Caki2 (cell line): ENCODE measurements around the gene SMAD6. TPM values are rescaled to one million over a fixed set of nuclear protein-coding genes. Genes with fewer than 3 reads are reported as not detected.

Experiments used
- DNase-seq: peaks from one replicate; pipeline ENCODE4 v3.0.0-alpha.2; 2015; ENCODE audit warnings: low read depth
- in situ Hi-C: cut with HindIII; loops from 2 replicates; pipeline ENCODE4 v1.10.0; 2016; ENCODE audit warnings: low sequenced_read_pairs, low pct_unique_long_range_greater_than_20kb, mixed read lengths
- total RNA-seq: library from RNA; depleted of rRNA; stranded (reverse); fragments of >200 nt; shearing (Covaris generic); gene quantifications from 2 replicates; pipeline ENCODE4 v1.2.3, GENCODE V29; 2014; ENCODE audit warnings: low replicate concordance

The SMAD6 gene
- total RNA-seq, 1 experiment from 2014 or later, result 64.5 TPM

DNA sequence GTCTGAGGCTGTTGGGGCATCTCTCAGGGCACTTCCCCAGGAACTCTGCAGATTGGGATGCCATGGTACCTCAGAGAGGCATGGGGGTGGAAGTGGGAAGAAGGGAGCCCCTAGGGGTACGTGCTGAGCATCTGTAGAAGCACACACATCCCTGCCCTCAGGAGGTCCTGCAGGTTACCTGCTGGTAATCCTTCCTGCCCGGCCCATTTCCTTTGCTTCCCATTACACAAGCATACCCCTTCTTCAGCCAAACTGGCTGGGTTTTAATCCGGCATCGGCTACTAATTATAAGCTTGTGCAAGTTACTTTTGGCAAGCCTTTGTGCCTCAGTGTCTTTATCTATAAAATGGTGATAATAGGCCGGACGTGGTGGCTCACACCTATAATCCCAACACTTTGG, 3.1 kb upstream of the SMAD6 start:
- no peak for DNase-seq
- in situ Hi-C loops, result no loop called here

DNA sequence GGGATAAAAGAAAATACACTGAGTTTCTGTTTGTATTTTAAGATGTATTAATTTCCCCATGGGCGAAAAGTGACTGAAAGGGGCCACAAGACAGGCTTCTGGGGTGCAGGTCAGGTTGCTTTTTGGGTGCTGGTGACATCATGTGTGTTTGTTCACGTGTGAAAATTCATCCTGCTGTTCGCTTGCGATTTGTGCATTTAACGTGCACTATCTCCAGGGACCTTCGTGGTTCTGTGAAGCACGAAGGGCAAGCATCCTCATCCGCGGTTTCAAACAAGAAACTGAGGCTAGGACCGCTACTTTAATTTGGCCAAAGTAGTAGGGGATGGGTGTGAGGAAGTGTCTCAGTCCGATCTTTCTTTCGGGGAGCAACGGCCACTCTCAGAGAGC, 1.6 kb upstream of the SMAD6 start:
- no peak for DNase-seq
- in situ Hi-C loops, result no loop called here

DNA sequence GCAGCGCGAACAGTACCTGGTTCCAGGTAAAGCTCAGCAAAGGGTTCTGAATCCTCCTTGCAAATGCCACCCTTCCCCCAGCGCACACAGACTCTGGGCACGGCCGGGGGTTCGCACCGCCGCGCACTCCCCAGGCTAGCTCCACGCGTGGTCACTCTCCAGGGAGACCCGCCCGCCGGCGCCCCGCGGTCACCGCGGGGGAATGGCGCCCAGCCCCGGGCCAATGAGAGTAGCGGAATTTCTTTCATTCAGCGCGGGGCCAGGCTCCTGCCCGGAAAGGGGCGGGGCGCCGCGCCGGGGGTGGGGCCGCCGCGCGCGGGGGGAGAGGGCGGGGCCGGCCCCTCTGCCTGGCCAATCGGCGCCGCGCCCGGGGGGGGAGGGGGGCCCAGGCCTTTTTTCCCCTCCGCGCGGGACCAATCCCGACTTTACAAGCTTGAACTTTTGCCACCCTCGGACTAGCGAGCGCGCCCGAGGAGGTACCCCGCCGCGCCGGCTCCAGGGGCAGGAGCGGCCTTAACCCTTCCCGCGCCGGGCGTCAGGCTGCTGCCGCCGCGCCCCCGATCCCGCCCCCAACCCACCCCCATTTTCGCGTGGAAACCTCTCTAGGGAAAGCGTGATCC, 1.1 kb upstream of the SMAD6 start:
- in situ Hi-C loops, result no loop called here
- peak; percentile 96 for DNase-seq

DNA sequence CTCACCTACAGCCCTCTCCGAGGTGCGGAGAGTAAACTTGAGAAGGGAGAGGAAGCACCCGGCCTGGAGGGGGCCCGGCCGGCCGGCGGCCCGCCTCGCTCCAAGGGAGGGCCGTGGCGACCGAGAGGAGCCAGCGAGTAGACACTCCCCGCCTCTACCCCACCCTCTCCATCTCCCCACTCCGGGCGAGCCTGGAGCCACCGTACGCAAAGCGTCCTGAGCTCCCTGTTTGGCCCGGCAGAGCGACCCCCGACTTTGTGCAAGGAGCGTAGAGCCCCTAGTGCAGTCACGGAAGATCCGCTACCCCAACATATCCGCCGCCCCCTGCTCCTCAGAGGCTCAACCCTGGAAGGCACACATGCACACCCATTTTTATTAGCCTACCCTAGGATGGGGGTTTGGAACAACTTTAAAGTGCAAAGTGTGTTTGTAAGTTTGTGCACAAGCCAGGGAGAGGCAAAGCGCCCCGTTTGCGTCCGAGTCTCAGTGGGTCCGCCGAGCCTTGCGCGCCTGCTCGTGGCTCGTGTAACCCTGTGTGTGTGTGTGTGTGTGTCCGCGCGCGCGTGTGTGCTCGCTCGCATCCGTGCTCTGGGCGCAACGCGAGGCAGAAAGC, 508 bp upstream of the SMAD6 start:
- in situ Hi-C loops, result no loop called here
- DNase-seq, result peak; percentile 76

DNA sequence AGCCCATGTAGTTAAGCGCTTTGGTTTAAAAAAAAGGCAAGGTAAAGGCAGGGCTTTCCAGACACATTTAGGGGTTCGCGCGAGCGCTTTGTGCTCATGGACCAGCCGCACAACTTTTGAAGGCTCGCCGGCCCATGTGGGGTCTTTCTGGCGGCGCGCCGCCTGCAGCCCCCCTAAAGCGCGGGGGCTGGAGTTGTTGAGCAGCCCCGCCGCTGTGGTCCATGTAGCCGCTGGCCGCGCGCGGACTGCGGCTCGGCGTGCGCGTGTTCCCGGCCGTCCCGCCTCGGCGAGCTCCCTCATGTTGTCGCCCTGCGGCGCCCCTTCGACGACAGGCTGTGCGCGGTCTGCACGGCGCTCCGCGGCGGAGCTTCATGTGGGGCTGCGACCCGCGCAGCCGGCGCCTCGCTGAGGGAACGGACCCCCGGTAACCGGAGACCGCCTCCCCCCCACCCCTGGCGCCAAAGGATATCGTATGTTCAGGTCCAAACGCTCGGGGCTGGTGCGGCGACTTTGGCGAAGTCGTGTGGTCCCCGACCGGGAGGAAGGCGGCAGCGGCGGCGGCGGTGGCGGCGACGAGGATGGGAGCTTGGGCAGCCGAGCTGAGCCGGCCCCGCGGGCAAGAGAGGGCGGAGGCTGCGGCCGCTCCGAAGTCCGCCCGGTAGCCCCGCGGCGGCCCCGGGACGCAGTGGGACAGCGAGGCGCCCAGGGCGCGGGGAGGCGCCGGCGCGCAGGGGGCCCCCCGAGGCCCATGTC, 927 bp downstream of the SMAD6 start:
- DNase-seq, result no peak
- in situ Hi-C loops, result no loop called here

DNA sequence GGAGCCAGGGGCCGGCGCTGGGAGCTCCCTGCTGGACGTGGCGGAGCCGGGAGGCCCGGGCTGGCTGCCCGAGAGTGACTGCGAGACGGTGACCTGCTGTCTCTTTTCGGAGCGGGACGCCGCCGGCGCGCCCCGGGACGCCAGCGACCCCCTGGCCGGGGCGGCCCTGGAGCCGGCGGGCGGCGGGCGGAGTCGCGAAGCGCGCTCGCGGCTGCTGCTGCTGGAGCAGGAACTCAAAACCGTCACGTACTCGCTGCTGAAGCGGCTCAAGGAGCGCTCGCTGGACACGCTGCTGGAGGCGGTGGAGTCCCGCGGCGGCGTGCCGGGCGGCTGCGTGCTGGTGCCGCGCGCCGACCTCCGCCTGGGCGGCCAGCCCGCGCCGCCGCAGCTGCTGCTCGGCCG, 1.5 kb downstream of the SMAD6 start:
- DNase-seq, result no peak

DNA sequence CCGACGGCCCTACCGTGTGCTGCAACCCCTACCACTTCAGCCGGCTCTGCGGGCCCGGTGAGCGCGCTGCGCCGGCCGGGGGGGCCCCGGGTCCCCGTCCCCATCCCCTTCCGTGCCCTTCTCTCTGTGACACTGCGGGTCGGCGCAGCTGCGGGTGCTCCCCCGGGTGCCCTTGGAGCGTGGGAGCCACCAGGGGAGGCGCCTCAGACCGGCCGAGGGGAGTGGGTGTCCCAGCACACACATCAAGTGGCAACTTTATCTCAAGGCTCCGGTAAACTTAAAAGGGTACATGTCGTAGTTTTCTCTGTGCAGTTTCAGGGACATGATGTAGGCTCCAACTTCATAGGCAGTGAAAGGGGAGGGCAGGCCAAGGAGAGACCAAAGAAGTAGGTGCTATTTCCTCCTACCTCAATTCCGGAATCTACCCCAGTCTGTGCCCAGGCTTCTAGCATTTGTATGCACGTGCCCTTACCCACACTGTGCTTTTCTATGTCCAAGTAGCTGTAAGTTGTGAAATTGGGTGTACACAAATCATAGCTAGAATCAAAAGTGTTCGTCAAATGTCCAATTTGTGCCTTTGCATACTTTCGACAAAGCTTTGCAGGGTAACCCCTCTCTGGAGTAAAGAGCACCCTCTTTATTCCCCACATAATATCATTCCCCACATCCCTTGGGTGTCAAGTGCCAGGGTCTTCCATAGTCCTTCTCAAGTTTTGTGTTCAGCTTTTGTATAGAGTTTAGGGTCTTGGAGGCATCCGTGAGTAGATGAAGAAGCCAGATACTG, 2.2 kb downstream of the SMAD6 start:
- in situ Hi-C loops, result no loop called here
- no peak for DNase-seq

More for the DNA sequence above, 1.5 kb downstream of the SMAD6 start:
- in situ Hi-C loops, result no loop called here

DNA sequence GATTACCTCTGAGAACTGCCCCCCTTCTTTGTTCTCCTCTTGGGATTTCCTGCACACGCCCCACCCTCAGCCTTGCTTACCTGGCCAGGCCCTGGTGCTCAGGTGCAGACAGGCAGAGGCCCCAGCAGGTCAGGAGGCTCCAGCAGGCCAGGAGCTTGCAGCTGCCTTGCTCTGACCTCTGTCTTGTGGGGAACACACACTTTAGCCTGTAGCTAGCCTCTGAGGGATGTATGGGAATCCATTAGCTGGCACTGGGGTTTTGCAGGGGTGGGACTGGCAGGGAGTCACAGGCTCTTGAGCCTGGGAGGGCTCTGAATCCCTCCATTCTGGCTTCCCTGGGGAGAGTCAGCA, 2.7 kb downstream of the SMAD6 start:
- in situ Hi-C loops, result no loop called here

DNA sequence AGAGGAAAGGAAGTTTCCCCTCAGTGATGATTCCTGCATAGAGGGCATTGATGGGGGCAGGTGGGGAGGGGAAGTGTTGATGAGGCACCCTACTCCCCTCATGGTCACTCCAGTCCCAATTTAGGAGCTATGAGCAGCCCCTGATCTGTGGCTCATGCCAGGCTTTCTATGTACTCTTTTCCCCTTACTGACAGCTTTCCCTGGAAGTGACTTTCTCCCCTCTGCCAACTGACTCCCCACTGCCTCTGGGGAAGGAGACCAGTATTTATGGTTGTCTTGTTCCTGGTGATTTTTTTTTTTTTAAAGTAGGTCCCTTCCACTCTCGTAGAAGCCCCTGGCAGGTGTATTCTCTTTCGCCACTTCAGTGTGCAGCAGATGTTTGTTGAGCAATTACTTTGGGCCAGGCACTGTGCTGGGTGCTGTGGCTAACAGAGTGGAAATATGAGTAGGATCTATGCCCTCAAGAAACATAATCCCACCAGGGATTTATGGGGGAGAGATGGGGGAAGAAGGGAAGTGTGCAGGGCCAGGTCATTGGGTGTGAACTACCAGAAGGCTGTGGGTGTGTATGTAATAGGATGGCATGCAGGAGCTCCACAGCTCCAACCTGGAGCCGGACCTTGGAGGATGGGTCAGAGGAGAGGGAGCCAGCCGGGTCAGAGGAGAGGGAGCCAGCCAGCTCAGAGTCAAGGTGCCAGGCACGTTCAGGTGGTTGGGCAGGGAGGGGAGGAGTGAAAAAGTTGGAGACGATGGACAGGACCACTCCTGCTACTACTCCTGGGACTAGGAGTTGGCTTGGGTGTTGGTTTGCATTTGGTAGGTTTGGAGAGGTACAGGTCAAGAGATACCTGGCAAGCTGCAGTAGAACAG, 3.5 kb downstream of the SMAD6 start:
- in situ Hi-C loops, result no loop called here
- DNase-seq, result no peak

More for the DNA sequence above, 2.7 kb downstream of the SMAD6 start:
- no peak for DNase-seq

DNA sequence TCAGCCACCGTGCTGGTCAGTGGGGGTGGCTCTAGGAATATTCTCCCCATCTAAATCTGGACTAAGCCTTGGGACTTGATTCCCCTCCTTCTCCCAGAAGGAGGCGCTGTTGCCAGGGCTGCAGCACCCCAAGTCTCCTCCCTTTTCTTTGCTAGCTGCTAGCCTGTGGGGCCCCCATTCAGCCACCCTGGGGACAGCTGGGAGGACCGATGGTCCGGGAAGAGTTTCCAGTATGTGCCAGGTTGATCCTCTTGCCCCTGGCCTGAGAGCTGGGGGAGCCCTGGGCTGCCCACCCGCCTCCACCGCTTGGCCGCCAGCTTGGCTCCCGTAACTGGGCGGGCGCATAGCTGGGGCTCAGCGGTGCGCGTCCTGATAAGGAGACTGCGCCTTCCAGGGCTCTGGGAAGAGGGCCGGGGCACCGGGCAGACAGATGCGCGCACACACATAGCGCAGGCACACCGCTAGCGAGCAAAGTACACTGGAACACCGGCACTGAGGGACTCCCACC, 4.2 kb downstream of the SMAD6 start:
- in situ Hi-C loops, result no loop called here
- peak; percentile 91 for DNase-seq

DNA sequence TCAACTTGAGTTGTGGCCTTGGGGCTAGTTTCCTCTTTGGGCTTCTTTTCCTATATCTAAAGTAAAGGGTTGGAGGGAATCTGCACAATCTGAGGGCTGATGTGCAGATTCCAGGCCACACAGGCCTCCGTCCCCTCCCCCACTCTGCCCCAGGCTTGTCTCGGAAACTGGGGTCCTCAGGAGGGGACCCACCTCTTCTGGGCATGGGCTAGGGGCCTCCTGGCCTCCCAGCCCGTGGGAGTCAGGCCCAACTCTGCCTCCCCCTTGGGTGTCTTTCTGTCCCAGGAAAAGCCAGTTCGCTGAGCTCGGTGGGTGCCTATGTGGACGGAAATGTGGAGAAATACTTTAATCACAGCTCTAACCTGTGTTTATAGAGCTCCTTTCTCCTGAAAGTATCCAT, 4.8 kb downstream of the SMAD6 start:
- in situ Hi-C loops, result no loop called here

DNA sequence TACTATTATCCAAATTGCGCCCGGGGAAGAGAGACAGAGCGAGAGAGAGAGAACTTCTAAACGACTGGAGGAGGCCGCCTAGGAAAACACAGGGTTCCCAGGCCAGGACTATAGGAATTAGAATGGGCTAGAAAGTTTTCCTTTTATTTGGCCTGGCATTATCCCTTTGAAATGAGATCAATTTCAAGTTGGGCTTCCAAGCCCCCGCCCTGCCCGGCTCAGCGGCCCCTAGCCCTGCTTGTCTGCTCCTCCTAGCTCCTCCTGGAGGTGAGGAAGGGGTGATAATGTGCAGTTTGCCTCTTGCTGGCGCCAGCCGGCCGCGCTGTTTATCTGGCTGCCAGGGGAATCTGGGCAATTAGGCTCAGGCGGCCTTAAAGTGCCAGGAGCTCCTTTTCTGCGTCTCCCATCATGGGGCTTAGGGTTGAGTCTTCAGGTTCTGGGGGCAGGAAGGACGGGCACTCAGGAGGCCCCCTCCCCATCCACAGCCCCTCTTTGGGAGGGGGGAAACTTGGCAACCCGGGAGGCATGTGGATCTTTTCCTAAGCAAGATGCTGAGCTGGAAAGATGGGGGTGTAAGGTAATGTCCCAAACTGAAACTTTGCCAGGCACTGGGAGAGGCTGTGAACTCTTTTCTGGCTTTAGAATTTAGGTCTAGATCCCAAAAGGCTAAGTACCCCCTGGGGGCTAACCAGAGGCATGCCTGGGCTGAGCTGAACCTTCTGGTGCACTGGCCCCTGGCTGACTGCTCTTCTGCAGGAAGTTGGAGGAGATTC, 5.5 kb downstream of the SMAD6 start:
- DNase-seq, result peak; percentile 58
- in situ Hi-C loops, result no loop called here

More for the DNA sequence above, 4.8 kb downstream of the SMAD6 start:
- DNase-seq, result no peak

DNA sequence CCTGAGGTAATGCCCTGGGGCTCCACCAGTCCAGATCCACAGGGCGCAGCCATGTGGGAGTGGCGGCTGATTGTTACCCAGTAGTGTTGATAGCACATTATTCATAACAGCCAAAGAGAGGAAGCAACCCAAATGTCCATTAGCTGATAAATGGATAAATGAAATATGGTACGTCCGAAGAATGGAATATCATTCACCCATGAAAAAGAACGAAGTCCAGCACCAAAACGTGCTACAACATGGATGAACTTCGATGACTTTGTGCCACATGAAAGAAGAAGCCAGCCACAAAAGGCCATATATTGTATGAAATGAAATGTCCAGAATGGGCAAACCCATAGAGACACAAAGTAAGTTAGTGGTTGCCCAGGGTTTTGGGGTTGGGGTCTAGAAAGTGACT, 6.4 kb downstream of the SMAD6 start:
- in situ Hi-C loops, result no loop called here
- no peak for DNase-seq

DNA sequence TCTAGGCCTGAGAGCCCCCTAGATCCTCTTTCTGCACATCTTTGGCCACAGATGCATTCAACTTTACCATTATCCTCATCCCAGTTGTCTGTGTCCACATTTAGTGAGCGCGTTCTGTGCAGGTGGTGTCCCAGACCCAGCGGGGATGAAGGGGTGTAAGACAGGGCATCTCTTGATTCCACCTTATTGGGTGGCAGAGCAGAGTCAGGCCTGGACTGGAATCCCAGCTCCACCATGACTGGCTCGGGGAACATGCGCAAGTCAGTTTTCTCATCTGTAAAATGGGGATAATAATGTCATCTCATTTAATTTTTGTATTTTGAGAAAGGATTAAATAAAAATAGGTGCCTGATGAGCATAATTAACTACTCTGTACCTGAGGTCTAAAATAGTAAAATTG, 7.8 kb downstream of the SMAD6 start:
- no peak for DNase-seq

DNA sequence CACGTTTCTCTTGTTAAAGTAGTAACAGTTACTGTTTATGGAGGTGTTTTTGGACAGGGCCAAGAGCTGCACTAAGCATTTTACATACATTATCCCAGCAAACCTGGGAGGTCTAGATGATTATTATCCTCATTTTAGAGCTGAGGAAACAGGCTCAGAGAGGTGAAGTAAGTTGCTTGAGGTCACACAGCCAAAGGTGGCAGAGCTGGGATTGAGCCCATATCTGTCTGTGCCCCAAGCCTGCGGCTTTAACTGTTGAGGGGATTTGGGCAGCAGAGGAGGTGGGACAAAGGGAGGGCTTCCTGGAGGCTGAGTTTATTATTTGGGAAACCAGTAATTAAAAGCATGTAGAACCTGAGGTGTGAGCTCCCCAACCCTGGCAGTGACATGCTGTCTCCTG, 9.2 kb downstream of the SMAD6 start:
- in situ Hi-C loops, result no loop called here
- DNase-seq, result no peak

More for the DNA sequence above, 7.8 kb downstream of the SMAD6 start:
- in situ Hi-C loops, result no loop called here

DNA sequence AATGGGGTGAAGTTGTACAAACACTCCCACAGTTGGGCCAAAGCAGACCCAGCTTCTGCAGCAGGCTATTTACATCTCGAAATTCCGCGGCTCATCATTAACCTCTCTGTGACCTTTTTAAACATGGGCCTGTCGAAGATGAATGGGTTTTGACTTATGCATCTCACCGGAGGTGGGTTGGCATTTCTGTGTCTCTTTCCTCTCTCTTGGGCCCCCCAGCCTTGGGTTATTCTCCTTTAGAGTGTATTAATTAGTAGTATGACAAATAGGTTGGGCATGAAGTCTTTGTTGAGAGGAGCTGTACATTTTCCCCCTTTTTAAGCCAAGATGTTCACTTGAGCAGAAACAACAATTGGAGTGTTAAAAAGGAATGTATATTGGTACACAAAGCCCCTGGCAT, 9.8 kb downstream of the SMAD6 start:
- DNase-seq, result peak; percentile 59
- in situ Hi-C loops, result no loop called here

DNA sequence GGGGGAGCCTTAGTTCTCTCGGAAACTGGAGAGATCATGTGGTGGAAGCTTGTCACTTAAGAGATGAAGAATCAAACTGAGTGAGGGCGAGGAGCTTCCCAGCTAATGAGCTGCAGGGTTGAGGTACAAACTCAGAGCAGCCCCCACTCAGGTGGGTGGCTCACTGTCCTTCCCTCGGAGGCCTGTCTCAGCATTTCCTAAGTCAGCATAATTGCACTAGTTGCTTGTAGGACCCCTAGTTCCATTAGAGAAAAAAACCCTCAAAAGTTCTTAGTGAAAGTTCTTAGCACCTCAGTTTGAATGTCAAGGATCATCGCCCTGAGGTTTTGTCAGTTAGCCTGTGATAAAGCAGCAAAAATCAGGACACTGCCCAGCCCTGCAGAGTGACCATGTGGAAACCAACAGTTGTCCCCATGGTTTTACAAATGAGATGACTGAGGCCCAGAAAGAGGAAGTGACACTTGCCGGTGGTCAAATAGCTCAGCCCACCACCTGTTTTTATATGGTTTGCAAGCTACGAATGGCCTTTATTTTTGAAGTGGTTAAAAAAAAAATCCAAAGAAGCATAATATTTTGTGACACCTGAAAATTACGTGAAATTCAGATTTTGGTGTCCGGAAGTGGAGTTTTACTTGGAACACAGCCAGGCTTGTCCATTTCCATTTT, 11.9 kb downstream of the SMAD6 start:
- in situ Hi-C loops, result no loop called here
- DNase-seq, result no peak
